Activated B cell treated with CpG ODN at 0.5 μM for 24 hours (primary cell): ENCODE data around the gene TRIM52. TPM values are rescaled to one million over a fixed set of nuclear protein-coding genes. Genes with fewer than 3 reads are reported as not detected.

Experiments used
- ATAC-seq: fragments of 200-7000 bp; cut with Tn5 transposase; one replicate; pipeline ENCODE4 v1.10.0; 2021; ENCODE audit warnings: low read depth, mild to moderate bottlenecking, moderate library complexity
- CTCF ChIA-PET: fragments of 350-600 bp; sonication (Branson Sonifier 250); formaldehyde crosslinking; loops from one replicate; lab custom pipeline; 2021; ENCODE audit warnings: antibody characterized with exemption; lab: Charles Lee
- POLR2A ChIA-PET: fragments of 350-600 bp; sonication (Branson Sonifier 250); formaldehyde crosslinking; loops from one replicate; lab custom pipeline; 2021; ENCODE audit warnings: antibody characterized with exemption; lab: Charles Lee
- DNase-seq: peaks from one replicate; pipeline ENCODE4 v3.0.0; 2022
- H3K27ac Mint-ChIP-seq: one replicate; pipeline ENCODE4 v1.8.0; 2020; ENCODE audit warnings: mixed read lengths
- H3K27me3 Mint-ChIP-seq: one replicate; pipeline ENCODE4 v1.8.0; 2021; ENCODE audit warnings: mixed read lengths
- H3K36me3 Mint-ChIP-seq: one replicate; pipeline ENCODE4 v1.8.0; 2021; ENCODE audit warnings: low read depth, mixed read lengths
- H3K4me1 Mint-ChIP-seq: one replicate; pipeline ENCODE4 v1.8.0; 2021; ENCODE audit warnings: mixed read lengths
- H3K4me3 Mint-ChIP-seq: one replicate; pipeline ENCODE4 v1.8.0; 2020; ENCODE audit warnings: mild to moderate bottlenecking, mixed read lengths
- H3K9me3 Mint-ChIP-seq: one replicate; pipeline ENCODE4 v1.8.0; 2020; ENCODE audit warnings: mixed read lengths
- CTCF ChIP-seq: fragments of 200-600 bp; IDR thresholded peaks from one replicate; pipeline ENCODE4 v1.8.0; 2022; ENCODE audit warnings: antibody characterized with exemption, mild to moderate bottlenecking
- intact Hi-C: fragments of 100-400 bp; cut with micrococcal nuclease; formaldehyde crosslinking; loops from one replicate; pipeline ENCODE4 v1.15.1; 2024
- total RNA-seq: library from RNA; stranded (reverse); gene quantifications from 2 replicates; pipeline ENCODE4 v1.2.3, GENCODE V29; 2022

TRIM52 gene
- total RNA-seq, 1 donor from 2014 or later = 36.9 TPM

- ATAC-seq (no peak), DNase-seq (no peak)
- Mint-ChIP-seq H3K9me3 (no peaks in the 10 kb centered on the region), H3K36me3 (peaks cover 9% of the 10 kb centered on the region), H3K4me1 (peaks cover 34% of the 10 kb centered on the region), H3K4me3 (peak overlapping the region; percentile 92), H3K27me3 (peaks cover 15% of the 10 kb centered on the region), H3K27ac (peak overlapping the region; percentile 97)
- TF ChIP-seq CTCF = no peak
- intact Hi-C loops = loop anchor here (1.0 to 5.0 kb wide), 4 partner anchors 9 to 34 kb away; partner anchors contain the start of gene RACK1
- ChIA-PET POLR2A (interaction anchor here (0.9 to 12.3 kb wide), 13 partner anchors 9 to 397 kb away, joined by 3 to 317 read pairs (median 9); partner anchors contain the start of genes RACK1, TRIM41, TRIM52 and ZFP62), CTCF (interaction anchor here (0.7 to 3.3 kb wide), 7 partner anchors 8 to 54 kb away, joined by 3 to 17 read pairs (median 5); partner anchors contain the start of gene RACK1)
These were observed 53.0 kb downstream of the TRIM52 start for GRCh38 chr5:181207960-181208253.

GRCh38 chr5:181207214-181207959 lies 53.6 kb downstream of the TRIM52 start:
- Mint-ChIP-seq H3K9me3 (no peaks in the 10 kb centered on the region), H3K4me3 (peak overlapping the region; percentile 92), H3K27ac (peak overlapping the region; percentile 97), H3K27me3 (peaks cover 15% of the 10 kb centered on the region), H3K4me1 (peaks cover 34% of the 10 kb centered on the region), H3K36me3 (peaks cover 9% of the 10 kb centered on the region)
- no peak for TF ChIP-seq CTCF
- ATAC-seq (peak; percentile 62), DNase-seq (peak; percentile 56)
- ChIA-PET CTCF (interaction anchor here (0.7 to 3.3 kb wide), 9 partner anchors 9 to 54 kb away, joined by 3 to 17 read pairs (median 5); partner anchors contain the start of gene RACK1), POLR2A (interaction anchor here (0.9 to 12.3 kb wide), 14 partner anchors 8 to 397 kb away, joined by 3 to 317 read pairs (median 9); partner anchors contain the start of genes RACK1, TRIM41, TRIM52 and ZFP62)
- intact Hi-C loops = loop anchor here (1.0 to 5.0 kb wide), 4 partner anchors 10 to 35 kb away; partner anchors contain the start of gene RACK1

GRCh38 chr5:181205761-181206649 lies 54.9 kb downstream of the TRIM52 start:
- peak overlapping the region; percentile 97 for H3K27ac Mint-ChIP-seq
- H3K4me3 Mint-ChIP-seq = peak overlapping the region; percentile 92
- TF ChIP-seq CTCF = no peak
- ChIA-PET POLR2A (interaction anchor here (0.6 to 12.3 kb wide), 9 partner anchors 11 to 55 kb away, joined by 3 to 317 read pairs (median 11); partner anchors contain the start of genes RACK1, TRIM41 and TRIM52), CTCF (interaction anchor here (1.7 to 3.3 kb wide), 3 partner anchors 15 to 38 kb away, joined by 5 to 17 read pairs (median 7); partner anchors contain the start of gene RACK1)
- intact Hi-C loops = loop anchor here (5.0 kb wide), 1 partner anchor 36 kb away; the partner anchor contains the start of gene RACK1
- H3K36me3 Mint-ChIP-seq = peaks cover 9% of the 10 kb centered on the region
- H3K27me3 Mint-ChIP-seq = peaks cover 15% of the 10 kb centered on the region
- peaks cover 36% of the 10 kb centered on the region for H3K4me1 Mint-ChIP-seq
- no peaks in the 10 kb centered on the region for H3K9me3 Mint-ChIP-seq
- no peak for DNase-seq
- ATAC-seq = peak; percentile 10

Other genes with a start within 250 kb of the TRIM52 start
- gene BTNL9, start 220.9 kb downstream of the TRIM52 start, total RNA-seq = 24.3 and 27.6 TPM in 2 replicates
- gene OR2V1, start 130.0 kb downstream of the TRIM52 start, total RNA-seq = not detected in 2 replicates
- not detected in 2 replicates for gene OR2V2, start 113.6 kb downstream of the TRIM52 start, total RNA-seq
- gene TRIM7, start 55.9 kb downstream of the TRIM52 start, total RNA-seq = 0.32 and 0.51 TPM in 2 replicates
- 34.9 and 39.6 TPM in 2 replicates for gene TRIM41, start 37.9 kb downstream of the TRIM52 start, total RNA-seq
- 2,528 and 2,812 TPM in 2 replicates for gene RACK1, start 17.2 kb downstream of the TRIM52 start, total RNA-seq
- not detected in 2 replicates for gene OR4F3, start 106.1 kb upstream of the TRIM52 start, total RNA-seq